ENCODE results near the gene TECR.

DNA sequence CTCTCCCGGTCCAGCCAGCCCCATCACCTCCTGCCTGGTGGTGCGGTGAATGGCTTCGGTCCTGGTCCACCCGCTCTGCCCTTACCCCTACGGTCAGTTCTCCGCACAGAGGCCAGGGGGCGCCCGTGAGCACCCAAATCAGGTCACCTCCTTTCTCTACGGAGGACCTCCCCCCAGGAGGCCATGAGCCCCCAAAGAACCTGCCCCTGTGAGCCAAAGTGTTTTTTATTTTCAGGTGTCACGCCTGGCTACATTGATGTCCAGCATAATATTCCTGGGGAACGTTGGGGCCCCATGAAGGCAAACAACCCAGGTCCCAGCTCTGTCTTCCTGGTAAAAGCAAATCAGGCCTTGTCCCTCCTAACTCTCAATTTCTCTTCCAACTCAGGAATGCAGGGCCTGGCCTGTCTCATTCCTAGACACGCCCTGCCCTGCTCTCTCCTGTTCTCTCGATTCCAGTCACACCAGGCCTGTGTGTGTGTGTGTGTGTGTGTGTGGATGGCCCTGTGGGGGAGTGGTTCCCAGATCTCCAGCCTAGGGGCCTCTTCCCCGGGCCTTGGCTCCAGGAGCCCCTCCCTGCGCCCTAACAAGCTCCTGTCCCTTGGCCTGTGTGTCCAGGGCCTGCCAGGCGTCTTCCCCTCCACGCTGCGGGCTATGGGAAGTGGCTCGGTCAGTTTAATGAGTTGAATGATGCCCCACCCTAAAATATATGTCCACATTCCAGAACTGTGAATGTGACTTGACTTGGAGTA is 23.7 kb upstream of the TECR start:
- TF ChIP-seq POLR2A (IDR thresholded peaks at IDR 0.05), result no peak
- TF ChIP-seq, protein P1, sequence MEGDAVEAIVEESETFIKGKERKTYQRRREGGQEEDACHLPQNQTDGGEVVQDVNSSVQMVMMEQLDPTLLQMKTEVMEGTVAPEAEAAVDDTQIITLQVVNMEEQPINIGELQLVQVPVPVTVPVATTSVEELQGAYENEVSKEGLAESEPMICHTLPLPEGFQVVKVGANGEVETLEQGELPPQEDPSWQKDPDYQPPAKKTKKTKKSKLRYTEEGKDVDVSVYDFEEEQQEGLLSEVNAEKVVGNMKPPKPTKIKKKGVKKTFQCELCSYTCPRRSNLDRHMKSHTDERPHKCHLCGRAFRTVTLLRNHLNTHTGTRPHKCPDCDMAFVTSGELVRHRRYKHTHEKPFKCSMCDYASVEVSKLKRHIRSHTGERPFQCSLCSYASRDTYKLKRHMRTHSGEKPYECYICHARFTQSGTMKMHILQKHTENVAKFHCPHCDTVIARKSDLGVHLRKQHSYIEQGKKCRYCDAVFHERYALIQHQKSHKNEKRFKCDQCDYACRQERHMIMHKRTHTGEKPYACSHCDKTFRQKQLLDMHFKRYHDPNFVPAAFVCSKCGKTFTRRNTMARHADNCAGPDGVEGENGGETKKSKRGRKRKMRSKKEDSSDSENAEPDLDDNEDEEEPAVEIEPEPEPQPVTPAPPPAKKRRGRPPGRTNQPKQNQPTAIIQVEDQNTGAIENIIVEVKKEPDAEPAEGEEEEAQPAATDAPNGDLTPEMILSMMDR (IDR thresholded peaks at IDR 0.05), result no peak

Measured in lower leg skin (tissue), 3 donors.